ENCODE data around the gene KCNK10.

DNA sequence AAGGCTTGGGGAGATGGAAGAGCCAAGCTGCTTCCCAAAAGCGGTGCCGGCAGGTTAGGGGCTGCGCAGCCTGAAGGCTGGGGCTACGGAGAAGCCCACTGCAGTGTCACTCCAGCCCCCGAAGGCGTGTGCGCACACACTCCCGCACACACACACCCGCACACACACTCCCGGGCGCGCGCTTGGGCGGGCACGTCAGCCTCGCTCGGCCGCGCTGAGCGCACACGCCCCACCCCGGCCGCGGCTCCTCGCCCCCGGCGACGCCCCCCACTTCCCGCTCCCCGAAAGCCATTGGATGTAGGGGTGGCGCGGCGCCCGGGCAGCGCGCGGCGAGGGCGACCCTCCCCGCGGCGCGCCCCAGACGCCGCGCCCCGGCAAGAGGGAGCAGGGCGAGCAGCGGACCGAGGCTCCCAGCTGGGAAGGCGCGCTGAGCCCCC lies at the start of gene KCNK10:
- TF ChIP-seq, protein P1, sequence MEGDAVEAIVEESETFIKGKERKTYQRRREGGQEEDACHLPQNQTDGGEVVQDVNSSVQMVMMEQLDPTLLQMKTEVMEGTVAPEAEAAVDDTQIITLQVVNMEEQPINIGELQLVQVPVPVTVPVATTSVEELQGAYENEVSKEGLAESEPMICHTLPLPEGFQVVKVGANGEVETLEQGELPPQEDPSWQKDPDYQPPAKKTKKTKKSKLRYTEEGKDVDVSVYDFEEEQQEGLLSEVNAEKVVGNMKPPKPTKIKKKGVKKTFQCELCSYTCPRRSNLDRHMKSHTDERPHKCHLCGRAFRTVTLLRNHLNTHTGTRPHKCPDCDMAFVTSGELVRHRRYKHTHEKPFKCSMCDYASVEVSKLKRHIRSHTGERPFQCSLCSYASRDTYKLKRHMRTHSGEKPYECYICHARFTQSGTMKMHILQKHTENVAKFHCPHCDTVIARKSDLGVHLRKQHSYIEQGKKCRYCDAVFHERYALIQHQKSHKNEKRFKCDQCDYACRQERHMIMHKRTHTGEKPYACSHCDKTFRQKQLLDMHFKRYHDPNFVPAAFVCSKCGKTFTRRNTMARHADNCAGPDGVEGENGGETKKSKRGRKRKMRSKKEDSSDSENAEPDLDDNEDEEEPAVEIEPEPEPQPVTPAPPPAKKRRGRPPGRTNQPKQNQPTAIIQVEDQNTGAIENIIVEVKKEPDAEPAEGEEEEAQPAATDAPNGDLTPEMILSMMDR (IDR thresholded peaks at IDR 0.05) = no peak
- no peak for TF ChIP-seq POLR2A (IDR thresholded peaks at IDR 0.05)
